NOMO-1 treated with dmso at 0.1 percent for 144 hours (cell line): ENCODE measurements around the gene SSC5D.

Experiments used
- DNase-seq: peaks from one replicate; lab custom pipeline; 2025; ENCODE audit not compliant: unreplicated experiment; lab: John Stamatoyannopoulos, UW

SSC5D gene

DNA sequence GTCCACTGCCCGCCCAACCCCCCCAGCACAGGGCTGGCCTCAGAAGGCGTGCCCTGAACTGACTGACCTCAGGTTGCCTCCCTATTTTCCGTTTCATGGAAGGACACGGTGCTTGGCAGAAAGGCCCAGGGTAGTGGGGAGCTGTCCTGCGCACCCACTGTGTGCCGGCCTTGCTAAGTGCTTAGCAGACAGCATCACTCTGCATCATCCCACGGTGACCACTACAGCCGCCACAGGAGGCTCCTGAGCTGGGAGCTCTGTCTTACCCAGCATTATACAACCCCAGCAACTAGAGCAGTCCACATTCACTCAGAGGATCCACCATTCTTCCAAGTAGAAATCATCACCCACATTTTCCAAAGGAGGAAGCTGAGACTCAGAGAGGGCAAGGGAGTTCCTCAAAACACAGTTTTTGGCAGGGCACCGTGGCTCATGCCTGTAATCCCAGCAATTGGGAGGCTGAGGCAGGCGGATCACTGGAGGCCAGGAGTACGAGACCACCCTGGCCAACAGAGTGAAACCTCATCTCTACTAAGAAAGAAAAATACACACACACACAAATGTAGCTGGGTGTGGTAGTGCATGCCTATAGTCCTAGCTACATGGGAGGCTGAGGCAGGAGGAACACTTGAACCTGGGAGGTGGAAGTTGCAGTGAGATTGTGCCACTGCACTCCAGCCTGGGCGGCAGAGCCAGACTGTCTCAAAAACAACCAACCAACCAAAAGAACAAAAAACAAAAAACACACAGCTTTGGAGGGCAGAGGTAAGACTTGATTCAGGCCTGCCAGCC lies 47.1 kb downstream of the SSC5D start:
- no peak for DNase-seq

DNA sequence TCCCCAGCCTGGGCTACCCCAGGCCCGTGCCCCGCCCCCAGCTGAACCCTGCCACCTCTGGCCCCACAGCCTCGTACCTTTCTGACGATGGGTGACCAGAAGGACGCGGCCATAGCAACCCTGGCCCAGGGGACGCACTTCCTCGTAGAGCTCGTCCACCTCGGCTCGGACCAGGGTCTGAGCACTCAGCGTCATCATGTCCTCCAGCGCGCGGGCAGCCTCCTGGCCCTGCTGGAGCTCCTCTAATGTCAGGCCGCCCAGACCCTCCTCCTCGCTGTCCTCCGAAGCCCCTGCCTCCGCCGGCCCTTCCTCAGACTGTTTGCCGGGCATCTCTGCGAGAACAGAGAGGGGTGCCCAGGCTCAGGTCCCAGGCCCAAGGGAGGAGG lies 47.7 kb downstream of the SSC5D start:
- DNase-seq = no peak

GRCh38 chr19:55536366-55536765 lies 48.1 kb downstream of the SSC5D start:
- no peak for DNase-seq

- no peak for DNase-seq
These were observed 48.9 kb downstream of the SSC5D start, which contains the start of gene SBK2 for GRCh38 chr19:55536951-55537740. SBK2 (minus strand) TSS chr19:55537133; CDS start chr19:55536294, 839 bp downstream.

DNA sequence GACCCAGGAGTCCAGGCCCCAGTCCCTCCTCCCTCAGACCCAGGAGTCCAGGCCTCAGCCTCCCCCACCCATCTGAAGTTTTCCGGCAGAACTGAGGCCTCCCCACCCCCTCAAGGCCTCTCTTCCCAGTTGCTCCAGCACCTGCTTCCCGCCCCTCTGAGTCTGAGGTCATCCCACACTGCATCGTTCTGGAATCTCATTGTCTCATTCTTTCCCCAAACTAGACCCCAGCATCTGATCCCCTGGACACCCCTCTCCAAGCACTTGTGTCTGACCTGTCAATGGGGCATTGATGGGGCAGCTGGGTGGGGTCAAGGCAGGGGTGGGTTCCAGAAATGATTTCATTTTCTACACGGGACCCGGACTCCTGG lies 49.5 kb downstream of the SSC5D start:
- no peak for DNase-seq

- DNase-seq = no peak
These were observed 49.9 kb downstream of the SSC5D start for GRCh38 chr19:55538132-55538531.

DNA sequence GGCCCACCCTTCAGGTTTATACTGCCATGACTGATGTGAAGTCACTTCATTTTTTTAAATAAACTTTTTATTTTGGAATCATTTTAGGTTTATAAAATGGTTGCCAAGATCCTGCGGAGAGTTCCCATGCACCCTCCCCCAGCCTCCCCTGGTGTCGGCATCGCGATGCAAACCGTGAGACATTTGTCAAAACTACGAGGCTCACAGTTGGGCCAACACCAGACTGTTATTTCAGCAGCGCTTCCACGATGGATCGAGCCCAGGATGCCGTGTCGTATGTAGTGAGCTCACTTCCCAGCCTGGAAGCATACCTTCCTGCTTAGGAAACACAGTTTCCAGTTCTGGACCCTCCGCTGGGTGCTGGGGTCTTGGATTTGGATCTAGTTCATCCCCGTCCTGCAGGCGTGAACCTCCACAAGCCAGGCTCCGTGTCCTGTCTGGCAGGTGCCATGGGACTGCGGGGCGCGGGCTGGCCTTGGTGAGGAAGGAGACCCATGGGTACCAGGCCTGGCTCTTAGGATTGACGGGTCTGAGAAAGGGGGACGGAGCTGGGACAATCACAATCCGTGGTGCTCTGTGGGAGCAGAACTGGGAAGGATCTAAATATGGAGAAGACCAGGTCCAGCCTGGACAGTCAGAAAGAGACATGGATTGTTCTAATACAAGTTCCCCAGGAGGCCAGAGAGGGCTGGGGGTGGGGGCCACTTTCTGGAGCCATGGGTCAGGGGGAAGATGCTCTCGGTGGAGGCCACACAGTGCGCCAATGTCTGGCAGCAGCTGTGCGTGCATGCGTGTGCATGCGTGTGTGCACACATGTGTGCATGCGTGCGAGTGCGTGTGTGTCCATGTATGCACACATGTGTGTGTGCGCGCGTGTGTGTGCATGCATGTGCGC lies 51.1 kb downstream of the SSC5D start:
- no peak for DNase-seq

DNA sequence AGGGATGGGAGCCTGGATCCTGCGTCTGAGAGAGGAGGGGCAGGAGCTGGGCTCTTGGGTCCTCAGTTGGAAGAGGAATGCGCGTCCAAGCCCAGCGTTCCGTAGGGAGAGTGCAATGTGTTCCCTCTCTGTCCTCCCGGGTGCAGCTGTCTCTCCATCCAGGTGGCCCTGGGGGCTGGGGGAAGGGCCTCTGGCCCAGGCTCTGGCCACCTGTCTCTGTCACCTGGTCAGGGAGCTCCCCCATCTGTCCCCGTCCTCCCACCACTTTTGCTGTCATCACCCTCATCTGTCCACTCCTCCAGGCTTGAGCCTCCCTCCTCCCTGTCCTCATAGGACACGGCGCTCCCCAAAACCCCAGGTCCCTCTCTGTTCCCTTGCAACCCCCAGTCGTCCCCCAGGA lies 52.4 kb downstream of the SSC5D start:
- DNase-seq = no peak

- no peak for DNase-seq
These were observed 52.9 kb downstream of the SSC5D start for GRCh38 chr19:55541091-55541490.

GRCh38 chr19:55542292-55542855 lies 54.1 kb downstream of the SSC5D start:
- DNase-seq = no peak

GRCh38 chr19:55543567-55543966 lies 55.3 kb downstream of the SSC5D start:
- DNase-seq = no peak

- DNase-seq = no peak
These were observed 55.8 kb downstream of the SSC5D start for GRCh38 chr19:55544014-55544413.

DNA sequence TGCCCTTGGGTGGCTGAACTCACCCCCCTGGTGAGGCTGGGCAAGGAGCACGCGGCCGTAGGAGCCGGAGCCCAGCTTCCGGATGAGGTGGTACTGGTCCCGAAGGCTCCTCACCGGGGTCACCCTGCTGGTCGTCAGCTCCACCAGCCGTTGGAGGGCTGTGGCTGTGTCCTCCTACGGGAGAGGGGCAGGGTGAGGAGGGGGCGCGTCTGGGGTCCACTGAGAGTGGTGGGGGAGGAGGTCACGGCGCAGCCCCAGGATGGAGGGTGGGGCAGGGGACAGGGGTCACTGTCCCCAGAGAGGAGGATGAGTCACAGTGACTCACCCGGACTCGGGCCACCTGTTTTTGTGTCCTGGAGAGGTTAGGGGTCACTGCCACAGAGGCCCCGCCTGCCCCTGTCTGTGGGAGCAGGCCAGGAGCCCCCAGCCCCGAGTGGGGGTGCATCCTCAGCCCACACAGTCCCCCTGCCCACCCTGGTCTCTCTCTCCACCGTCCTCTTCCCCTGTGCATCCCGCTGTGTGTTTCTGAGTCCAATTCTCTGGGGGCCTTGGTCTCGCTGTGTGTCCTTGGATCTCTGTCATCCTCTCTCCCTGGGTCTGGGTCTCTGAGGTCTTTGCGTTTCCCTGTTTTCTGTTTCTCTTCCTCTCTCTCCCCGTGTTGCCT lies 56.7 kb downstream of the SSC5D start:
- DNase-seq = no peak

GRCh38 chr19:55545443-55545842 lies 57.2 kb downstream of the SSC5D start, which contains the start of gene SBK3:
SBK3 (minus strand) TSS chr19:55545543; CDS start chr19:55545543, 0 bp downstream.
- no peak for DNase-seq

DNA sequence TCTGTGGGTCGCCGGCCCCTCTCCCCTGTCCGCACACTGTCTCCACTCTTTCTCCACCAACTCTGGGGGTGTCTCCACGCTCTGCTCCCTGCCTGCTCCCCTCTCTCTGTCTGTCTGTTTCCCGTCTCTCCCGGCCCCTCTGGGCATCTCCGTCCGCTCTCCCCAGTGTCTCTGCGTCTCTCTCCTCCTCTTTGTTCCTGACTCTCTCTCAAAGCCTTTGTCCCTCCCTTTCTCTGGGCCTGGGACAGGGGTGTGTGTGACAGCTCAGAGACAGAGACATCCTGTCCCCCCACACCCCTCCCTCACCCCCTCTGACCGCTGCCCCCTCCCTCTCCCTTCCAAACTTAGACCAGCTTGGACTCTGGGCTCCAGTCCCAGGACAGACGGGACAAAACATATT lies 57.8 kb downstream of the SSC5D start:
- no peak for DNase-seq

- no peak for DNase-seq
These were observed 58.8 kb downstream of the SSC5D start for GRCh38 chr19:55546822-55547614.

DNA sequence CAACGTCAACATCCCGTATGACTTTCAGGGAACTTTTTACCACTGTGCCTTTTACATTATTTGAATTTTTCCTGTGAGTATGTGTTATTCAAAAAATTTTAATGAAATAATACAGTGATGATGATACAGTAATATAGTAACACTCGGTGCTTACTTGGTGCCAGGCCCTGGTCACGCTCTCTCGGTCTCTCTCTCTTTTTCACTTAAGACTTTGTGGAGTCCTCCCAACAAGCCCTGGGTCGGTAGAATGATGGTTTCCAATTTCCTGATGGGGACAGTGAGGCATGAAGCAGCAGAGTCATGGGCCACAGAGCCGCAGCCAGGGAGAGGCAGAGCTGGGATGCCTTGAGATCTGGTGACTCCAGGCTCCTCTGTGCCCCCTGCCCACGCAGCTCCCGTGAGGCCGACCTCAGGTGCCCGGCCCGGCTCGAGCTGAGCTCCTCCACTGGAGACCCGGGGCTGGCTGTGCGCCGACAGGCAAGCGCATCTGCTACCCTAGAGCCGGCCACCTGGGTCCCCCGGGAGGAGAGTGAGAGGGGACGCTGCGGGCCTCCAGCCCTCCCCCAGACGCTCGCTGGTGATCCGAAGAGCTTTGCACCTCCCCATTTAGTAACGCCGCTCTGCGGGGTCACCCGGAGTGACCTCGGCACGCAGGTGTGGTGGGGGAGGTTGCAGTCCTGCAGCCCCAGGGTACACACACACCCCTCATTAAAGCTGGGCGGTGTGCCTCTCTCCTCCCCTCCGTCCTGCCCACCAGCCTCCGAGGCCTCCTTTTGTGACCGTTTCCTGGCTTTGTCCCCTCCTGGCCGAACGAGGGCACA lies 61.5 kb downstream of the SSC5D start:
- DNase-seq = no peak

GRCh38 chr19:55550321-55550650 lies 62.0 kb downstream of the SSC5D start:
- no peak for DNase-seq

GRCh38 chr19:55552206-55552605 lies 64.0 kb downstream of the SSC5D start:
- no peak for DNase-seq
